Measurements from ENCODE around the gene SLC22A7. TPM values are rescaled to one million over a fixed set of nuclear protein-coding genes. Genes with fewer than 3 reads are reported as not detected.
"Not testable (repeated sequence)": the region's sequence is repeated elsewhere in the genome, so short reads cannot be mapped to it uniquely, and the experiment has no call there.

Gene SLC22A7
- total RNA-seq, 1 donor from 2014 or later, result not detected

- no peak for DNase-seq (ENCODE audit: low read depth)
These were observed 1.6 kb downstream of the SLC22A7 start for GRCh38 chr6:43299338-43300293.

DNA sequence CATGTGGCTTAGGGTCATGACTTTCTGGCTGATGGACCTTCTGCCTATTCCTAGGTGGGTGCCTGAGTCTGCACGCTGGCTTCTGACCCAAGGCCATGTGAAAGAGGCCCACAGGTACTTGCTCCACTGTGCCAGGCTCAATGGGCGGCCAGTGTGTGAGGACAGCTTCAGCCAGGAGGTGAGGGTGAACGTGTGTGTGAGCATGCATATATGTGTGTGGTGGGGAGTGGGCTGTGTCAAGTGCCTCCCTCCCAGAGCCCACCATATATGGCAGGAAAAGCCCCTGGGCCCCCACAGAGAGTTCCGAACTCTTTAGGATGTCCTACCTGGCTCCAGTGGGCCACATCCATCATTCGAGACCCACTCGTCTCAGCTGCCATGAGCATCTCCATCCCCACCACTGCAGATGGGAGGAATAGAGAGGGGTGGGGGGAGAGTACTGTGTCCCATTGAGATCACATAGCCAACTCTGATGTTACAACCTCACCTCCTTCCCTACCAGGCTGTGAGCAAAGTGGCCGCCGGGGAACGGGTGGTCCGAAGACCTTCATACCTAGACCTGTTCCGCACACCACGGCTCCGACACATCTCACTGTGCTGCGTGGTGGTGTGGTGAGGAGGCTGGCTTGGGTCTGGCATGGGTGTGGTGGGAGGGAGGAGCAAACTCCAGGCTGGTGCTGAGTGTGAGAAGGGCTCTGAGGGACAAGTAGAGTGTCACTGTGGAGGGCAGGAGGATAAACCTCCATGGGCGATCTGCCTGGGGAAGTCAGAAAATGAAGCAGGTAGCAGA, 3.2 kb downstream of the SLC22A7 start:
- DNase-seq (ENCODE audit: low read depth), result no peak

- DNase-seq (ENCODE audit: low read depth), result no peak
These were observed 4.1 kb downstream of the SLC22A7 start for GRCh38 chr6:43302126-43302525.

- DNase-seq (ENCODE audit: low read depth), result not testable (repeated sequence)
These were observed 4.9 kb downstream of the SLC22A7 start for GRCh38 chr6:43303006-43303405.

DNA sequence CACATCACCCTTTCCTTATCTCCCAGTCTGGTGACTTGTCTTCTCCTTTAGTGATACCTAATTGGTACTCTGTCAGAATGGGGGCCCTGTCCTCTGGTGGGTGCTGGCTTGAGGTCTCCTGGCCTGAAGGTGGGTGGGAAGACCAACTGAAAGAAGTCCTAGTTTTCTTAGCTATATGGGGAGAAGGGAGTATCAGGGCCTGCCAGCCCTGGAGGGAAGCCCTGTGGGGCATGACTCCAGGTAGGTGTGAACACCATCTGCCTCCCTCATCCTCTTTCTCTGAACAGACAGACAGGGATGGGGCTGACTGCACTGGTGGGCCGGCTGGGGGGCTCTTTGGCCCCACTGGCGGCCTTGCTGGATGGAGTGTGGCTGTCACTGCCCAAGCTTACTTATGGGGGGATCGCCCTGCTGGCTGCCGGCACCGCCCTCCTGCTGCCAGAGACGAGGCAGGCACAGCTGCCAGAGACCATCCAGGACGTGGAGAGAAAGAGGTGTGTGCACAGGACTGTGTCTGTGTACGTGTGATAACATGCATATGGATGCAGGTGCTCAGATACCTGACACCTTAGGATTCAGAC, 5.8 kb downstream of the SLC22A7 start:
- no peak for DNase-seq (ENCODE audit: low read depth)

DNA sequence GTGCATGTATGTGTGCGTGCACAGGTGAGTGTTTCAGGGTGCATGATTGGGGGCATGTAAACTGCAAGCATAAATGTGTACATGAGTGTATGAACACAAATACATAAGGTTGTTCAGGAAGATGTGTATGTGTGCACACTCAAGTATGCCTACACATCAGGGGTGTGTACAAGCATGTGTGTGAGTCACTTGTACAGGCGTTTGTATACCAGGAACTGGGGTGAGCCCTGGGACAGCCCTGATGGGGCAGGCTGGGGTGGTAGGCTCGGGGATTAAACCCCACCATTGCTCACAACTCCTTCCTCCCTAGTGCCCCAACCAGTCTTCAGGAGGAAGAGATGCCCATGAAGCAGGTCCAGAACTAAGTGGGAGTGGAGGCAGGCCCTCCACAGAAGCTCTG, 6.3 kb downstream of the SLC22A7 start:
- no peak for DNase-seq (ENCODE audit: low read depth)

DNA sequence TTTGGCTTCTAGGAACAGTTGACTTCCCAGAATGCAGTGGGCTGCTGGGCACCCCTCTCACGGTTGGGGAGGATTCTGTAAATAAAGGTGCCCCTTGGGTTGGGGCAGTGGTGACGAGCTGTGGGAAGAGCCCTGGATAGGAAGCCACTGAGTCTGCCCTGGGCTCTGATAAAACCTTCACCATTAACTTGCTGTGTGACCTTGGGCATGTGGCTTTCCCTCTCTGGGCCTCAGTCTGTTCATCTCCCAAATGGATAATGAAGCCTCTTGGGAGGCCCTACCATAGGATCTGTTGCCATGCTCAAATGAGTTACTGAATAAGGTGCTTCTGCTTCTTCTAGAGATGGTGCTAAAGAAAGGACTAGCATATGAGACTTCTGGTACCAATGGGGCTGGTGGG, 6.8 kb downstream of the SLC22A7 start:
- no peak for DNase-seq (ENCODE audit: low read depth)

- DNase-seq (ENCODE audit: low read depth), result no peak
These were observed 8.0 kb downstream of the SLC22A7 start for GRCh38 chr6:43306086-43306485.

- no peak for DNase-seq (ENCODE audit: low read depth)
These were observed 9.5 kb downstream of the SLC22A7 start for GRCh38 chr6:43307451-43308100.

DNA sequence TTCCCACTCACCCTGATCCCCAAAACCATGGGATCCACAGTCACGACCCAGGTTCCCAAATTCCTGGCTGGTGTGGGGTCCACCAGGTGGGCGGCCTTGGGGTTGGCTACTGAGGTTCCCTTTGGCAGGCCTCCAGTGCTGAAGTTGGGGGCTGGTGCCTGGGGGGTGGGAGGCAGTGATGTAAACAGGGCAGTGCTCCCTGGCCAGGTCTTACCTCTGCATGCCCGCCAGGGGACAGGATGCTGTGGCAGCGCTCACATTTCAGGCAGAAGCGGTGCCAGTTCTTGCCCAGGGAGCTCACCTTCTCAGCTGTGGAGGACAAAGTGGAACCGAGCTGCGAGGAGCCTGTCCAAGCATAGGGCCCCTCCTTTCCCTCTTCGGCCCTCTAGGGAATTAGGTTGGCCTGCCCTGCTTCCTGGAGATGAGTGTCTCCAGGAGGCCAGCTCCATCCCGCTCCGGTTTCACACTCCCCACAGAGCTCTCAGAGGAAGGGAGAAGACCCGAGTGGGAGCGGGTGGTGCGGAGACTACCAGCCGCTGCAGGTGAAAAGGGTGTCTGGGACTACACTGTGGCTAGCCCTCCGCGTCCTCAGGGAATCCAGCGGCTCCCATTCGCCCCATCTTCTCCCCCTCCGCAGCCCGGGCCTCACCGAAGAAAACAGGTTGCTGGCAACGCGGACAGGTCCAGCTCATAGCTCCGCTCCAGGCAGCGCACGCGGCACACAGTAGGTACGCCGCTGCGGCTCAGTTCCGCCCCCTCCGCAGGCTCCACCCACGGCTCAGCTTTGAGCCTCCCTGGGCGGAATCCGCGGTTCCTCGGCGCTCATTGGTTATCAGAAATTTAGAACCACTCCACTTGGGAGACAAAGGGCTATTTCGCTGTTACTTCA, 10.3 kb downstream of the SLC22A7 start, which contains the start of gene CRIP3:
Gene CRIP3 (minus strand): TSS at position 726 of the 889 bp plus-strand sequence. CDS start 34 bp downstream, at position 692.
- peak; percentile 16 for DNase-seq (ENCODE audit: low read depth)

- DNase-seq (ENCODE audit: low read depth), result no peak
These were observed 11.0 kb downstream of the SLC22A7 start for GRCh38 chr6:43308990-43309477.

DNA sequence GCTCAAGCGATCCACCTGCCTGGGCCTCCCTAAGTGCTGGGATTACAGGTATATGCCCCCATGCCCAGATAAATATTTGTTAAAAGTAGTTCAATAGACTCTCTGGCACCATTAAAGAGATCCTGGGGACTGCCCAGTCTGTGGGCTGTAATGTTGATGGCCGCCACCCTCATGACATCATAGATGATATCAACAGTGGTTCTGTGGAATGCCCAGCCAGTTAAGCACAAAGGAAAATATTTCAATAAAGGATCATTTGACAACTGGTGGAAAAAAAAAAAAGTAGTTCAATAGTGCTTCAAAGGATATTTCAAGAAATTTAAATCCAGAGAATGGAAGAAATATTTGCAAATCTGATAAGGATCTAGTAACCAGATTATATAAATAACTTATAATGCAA, 12.1 kb downstream of the SLC22A7 start:
- no peak for DNase-seq (ENCODE audit: low read depth)

DNA sequence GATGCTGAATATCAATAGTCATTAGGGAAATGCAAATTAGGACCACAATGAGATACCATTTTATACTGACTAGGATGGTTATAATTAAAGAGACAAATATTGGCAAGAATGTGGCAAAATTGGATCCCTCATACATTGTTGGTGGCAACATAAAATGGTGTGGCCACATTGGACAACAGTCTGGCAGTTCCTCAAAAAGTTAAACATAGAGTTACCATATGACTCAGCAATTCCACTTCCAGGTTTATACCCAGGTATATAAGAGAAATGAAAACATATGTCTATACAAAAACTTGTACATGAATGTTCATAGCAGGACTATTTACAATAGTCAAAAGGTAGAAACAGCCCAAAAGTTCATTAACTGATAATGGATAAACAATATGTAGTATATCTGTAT, 12.6 kb downstream of the SLC22A7 start:
- DNase-seq (ENCODE audit: low read depth), result no peak

DNA sequence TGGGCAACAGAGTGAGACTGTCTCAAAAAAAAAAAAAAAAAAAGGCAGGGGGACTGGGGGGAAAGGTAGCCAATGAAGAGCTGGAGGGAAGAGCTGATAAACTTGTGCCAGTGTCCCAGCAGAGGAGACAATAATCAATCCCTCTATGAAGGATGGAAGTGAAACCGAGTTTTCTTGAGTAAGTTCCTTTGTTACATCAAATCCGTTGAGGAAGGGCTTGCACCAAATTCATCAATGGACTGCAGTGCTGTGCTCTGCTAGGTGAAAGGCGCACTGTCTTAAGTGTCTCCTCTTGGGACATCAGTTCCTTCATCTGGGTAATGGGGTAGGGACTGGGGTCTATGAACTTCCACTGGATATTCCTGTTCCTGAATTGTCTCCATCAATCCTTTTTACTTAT, 13.6 kb downstream of the SLC22A7 start:
- no peak for DNase-seq (ENCODE audit: low read depth)

- no peak for DNase-seq (ENCODE audit: low read depth)
These were observed 15.8 kb downstream of the SLC22A7 start for GRCh38 chr6:43313813-43314212.

DNA sequence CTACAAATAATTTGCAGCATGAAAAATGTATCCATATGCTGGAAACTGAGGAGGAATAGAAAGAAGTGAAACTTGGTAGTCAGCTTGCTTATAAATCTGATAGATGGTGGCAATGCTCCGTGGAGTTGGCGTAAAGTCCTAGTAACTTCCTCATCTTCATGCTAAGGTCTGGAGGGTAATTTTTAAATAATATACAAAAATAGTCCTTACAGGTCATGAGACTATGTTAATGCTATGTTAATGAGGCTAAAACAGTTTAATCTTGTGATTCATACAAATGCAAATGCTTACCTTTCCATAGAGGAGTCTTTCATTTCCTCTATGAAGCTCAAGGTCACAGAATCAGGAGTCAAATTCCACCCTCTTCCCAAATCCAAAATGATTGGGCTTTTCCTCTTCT, 20.0 kb downstream of the SLC22A7 start:
- no peak for DNase-seq (ENCODE audit: low read depth)

- no peak for DNase-seq (ENCODE audit: low read depth)
These were observed 27.8 kb downstream of the SLC22A7 start for GRCh38 chr6:43325876-43326275.

DNA sequence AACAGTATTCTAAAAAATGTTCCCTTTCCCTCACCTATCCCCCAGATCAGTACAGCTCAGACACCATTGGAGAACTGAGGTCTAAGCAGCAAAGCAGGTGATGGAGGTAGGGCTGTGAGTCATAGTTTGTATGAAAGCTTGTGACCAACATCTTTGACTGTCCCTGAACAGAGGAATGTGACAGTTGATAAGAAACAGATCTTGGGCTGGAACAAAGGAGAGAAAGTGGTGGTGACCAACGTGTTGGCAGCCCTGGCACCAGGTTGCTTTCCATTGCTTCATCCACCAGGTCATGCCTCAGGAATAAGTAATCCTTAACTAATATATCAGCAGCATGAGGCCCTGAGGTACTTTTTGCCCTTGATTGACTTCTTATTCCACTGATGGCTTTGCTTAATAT, 30.5 kb downstream of the SLC22A7 start:
- DNase-seq (ENCODE audit: low read depth), result peak; percentile 54

DNA sequence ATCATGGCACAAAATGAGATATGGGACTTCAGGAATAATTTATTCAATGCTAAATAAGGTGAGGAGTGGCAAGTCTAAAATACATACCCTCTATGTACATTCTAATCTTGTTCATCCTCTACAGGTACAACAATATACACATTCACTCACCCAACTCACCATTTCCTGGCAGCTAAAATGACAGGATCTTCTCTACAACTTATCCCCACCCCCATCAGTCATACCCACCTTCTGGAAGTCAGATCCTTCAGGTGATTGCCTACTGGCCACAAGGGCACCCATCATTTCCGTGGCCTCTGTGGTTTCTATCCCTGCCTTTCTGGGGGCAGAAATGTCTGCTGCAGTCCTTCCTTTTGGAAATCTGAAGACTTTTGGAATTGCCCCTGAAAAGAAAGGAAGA, 33.4 kb downstream of the SLC22A7 start:
- DNase-seq (ENCODE audit: low read depth), result no peak

- DNase-seq (ENCODE audit: low read depth), result no peak
These were observed 33.8 kb downstream of the SLC22A7 start for GRCh38 chr6:43331891-43332290.

Measured in renal cortical epithelial cell (primary cell).